WERI-Rb-1 (cell line): Measurements from ENCODE around the gene SIRPB2.

Source experiments
- DNase-seq: peaks from one replicate; pipeline ENCODE4 v3.0.0-alpha.2; 2020
- H3K27ac ChIP-seq: fragments of 250-450 bp; sonication (Bioruptor Pico); 2 replicates; pipeline ENCODE4 v1.5.1; 2020; ENCODE audit warnings: mild to moderate bottlenecking, moderate library complexity
- H3K27me3 ChIP-seq: fragments of 250-450 bp; sonication (Bioruptor Pico); 2 replicates; pipeline ENCODE4 v1.5.1; 2021; ENCODE audit warnings: mild to moderate bottlenecking, low read depth, moderate library complexity; ENCODE audit not compliant: insufficient read depth, severe bottlenecking
- H3K36me3 ChIP-seq: fragments of 250-450 bp; sonication (Bioruptor Pico); 2 replicates; pipeline ENCODE4 v1.5.1; 2020; ENCODE audit warnings: mild to moderate bottlenecking, moderate library complexity
- H3K4me3 ChIP-seq: 2 replicates; pipeline ENCODE4 v1.5.1; 2011; ENCODE audit warnings: low read depth, mild to moderate bottlenecking, control low read depth, low read length
- H3K9me3 ChIP-seq: fragments of 250-450 bp; sonication (Bioruptor Pico); 2 replicates; pipeline ENCODE4 v1.5.1; 2021; ENCODE audit warnings: mild to moderate bottlenecking, moderate library complexity; ENCODE audit not compliant: severe bottlenecking
- CTCF ChIP-seq: IDR thresholded peaks from 2 replicates; pipeline ENCODE4 v1.5.1; 2011; ENCODE audit warnings: low read depth, mild to moderate bottlenecking, control low read depth, inconsistent platforms, low read length

Gene SIRPB2

GRCh38 chr20:1434571-1435336 lies 56.5 kb downstream of the SIRPB2 start:
- Histone ChIP-seq H3K4me3 (no peak overlapping the region), H3K9me3 (no peaks in the 10 kb centered on the region), H3K27me3 (no peaks in the 10 kb centered on the region), H3K27ac (no peak overlapping the region), H3K36me3 (no peaks in the 10 kb centered on the region; the same call in 1 of the 2 replicates)
- no peak for TF ChIP-seq CTCF
- DNase-seq = no peak

- H3K4me3 ChIP-seq = no peak overlapping the region
- H3K27ac ChIP-seq = no peak overlapping the region
Measured at GRCh38 chr20:1431158-1431557, 60.1 kb downstream of the SIRPB2 start.

GRCh38 chr20:1430004-1430451 lies 61.2 kb downstream of the SIRPB2 start:
- no peak overlapping the region for H3K27ac ChIP-seq
- TF ChIP-seq CTCF = no peak

More at GRCh38 chr20:1431158-1431557, 60.1 kb downstream of the SIRPB2 start:
- no peak for DNase-seq
- H3K27me3 ChIP-seq = no peaks in the 10 kb centered on the region
- no peaks in the 10 kb centered on the region for H3K36me3 ChIP-seq
- no peak for TF ChIP-seq CTCF
- H3K9me3 ChIP-seq = no peaks in the 10 kb centered on the region

GRCh38 chr20:1429143-1429728 lies 62.0 kb downstream of the SIRPB2 start:
- no peak overlapping the region for H3K27ac ChIP-seq
- H3K36me3 ChIP-seq = no peaks in the 10 kb centered on the region
- H3K27me3 ChIP-seq = no peaks in the 10 kb centered on the region
- TF ChIP-seq CTCF = no peak
- no peak overlapping the region for H3K4me3 ChIP-seq
- DNase-seq = no peak
- no peaks in the 10 kb centered on the region for H3K9me3 ChIP-seq

More at GRCh38 chr20:1430004-1430451, 61.2 kb downstream of the SIRPB2 start:
- Histone ChIP-seq H3K9me3 (no peaks in the 10 kb centered on the region), H3K4me3 (no peak overlapping the region), H3K27me3 (no peaks in the 10 kb centered on the region), H3K36me3 (no peaks in the 10 kb centered on the region)
- DNase-seq = no peak

- Histone ChIP-seq H3K9me3 (no peaks in the 10 kb centered on the region), H3K4me3 (no peak overlapping the region), H3K27ac (no peak overlapping the region), H3K36me3 (no peaks in the 10 kb centered on the region), H3K27me3 (no peaks in the 10 kb centered on the region)
- no peak for DNase-seq
- TF ChIP-seq CTCF = no peak
Measured at GRCh38 chr20:1427457-1428054, 63.7 kb downstream of the SIRPB2 start.
